NCI-H526 treated with DMSO at 0.1 percent for 48 hours (cell line): Measurements from ENCODE around the gene CELSR1.
"Not testable (repeated sequence)": the region's sequence is repeated elsewhere in the genome, so short reads cannot be mapped to it uniquely, and the experiment has no call there.

ENCODE experiments used
- DNase-seq: peaks from one replicate; lab custom pipeline; 2025; lab: John Stamatoyannopoulos, UW

CELSR1 gene

DNA sequence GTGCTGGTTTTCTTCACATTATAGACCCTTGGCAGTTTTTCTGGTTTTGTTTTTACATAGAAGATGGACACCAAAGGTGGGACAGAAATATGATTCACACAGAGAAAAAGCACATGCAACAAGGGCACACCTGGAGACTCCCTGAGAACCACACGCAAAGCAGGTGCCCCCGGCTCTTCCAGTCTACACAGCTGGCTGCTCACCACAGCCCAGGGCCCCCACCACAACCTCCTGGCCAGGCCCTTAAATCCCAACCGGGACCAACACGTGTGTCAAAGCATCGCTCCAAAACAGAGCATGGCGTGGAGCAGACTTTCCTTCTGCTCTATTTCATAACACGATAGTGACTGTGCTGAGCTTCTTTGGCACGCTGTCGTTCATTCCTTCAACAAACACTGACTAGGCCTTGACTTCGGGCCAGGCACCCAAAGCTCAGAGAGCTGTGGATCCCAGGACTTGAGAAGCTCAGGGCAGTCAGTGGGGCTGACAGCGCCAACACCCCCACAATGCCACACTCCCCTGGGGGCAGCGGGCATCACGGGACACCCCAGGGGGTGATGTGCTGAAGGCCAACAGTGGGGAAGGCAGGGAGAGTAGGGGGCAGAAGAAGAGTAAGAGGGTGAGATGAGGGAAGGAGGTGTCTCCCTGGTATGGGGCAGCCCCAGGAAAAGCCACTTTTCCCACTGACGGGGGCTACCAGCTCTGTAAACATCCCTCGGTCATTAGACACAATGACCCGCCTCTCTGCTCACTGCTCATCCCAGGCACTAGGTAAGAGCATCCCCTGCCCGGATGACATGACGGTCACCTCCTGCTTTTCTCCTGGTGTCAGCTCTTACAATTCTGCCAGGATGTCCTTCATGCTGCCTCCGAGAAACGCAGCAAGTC lies 26.0 kb downstream of the CELSR1 start:
- DNase-seq, result no peak

DNA sequence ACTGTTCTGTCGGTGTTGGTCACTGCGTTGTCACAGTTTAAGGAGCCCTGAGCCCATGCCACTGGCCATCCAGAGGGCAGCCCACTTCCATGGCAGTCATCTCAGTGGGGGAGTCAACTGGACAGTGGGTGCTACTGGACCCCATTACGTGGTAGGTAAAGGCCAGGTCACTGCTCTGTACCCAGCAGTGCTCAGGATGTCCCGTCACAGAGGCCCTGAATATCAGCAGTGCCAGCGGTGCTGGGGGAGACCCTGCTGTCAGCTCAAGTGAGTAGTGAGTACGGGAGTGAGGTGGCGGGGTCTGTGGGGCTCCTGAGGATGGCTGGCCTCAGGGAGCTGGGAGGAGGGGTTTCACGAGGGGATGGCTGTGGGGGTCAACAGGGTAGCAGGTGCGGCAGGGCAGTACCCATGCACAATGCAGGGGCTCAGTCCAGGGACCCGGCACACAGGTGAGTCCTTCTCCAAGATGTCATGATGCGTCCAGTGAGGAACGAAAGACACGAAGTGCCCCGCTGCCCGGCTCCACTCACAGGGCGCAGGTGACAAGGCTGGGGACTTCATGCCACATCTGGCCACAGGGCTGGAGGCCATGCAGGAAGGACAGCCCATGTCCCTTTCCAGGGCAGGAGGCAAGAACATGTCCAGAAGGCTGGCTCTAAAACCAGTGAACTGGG lies 27.9 kb downstream of the CELSR1 start:
- no peak for DNase-seq

DNA sequence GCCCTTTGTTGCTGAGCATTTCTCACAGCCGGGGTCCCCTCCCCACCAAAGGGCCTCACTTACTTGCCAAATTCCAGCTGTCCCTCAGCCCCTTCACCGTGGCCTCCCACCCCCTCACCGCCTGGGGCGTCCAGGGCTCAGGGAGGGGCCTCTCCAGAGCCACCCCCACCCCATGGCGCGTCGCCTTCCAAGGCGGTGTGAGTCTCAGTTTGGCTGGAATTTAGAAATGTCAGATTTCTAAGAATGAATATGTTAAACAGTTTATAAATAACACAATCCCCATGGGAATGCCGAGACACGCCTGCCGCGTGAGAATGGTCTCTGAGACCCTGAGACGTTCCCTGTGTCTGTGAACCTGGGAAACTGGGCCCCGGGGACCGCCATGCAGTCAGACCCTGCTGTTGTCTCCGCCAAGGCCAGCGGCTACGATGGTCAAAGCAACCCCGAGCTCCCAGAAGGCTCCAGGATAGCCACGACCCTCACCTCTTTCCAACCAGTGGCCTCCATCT lies 28.9 kb downstream of the CELSR1 start:
- DNase-seq, result no peak

DNA sequence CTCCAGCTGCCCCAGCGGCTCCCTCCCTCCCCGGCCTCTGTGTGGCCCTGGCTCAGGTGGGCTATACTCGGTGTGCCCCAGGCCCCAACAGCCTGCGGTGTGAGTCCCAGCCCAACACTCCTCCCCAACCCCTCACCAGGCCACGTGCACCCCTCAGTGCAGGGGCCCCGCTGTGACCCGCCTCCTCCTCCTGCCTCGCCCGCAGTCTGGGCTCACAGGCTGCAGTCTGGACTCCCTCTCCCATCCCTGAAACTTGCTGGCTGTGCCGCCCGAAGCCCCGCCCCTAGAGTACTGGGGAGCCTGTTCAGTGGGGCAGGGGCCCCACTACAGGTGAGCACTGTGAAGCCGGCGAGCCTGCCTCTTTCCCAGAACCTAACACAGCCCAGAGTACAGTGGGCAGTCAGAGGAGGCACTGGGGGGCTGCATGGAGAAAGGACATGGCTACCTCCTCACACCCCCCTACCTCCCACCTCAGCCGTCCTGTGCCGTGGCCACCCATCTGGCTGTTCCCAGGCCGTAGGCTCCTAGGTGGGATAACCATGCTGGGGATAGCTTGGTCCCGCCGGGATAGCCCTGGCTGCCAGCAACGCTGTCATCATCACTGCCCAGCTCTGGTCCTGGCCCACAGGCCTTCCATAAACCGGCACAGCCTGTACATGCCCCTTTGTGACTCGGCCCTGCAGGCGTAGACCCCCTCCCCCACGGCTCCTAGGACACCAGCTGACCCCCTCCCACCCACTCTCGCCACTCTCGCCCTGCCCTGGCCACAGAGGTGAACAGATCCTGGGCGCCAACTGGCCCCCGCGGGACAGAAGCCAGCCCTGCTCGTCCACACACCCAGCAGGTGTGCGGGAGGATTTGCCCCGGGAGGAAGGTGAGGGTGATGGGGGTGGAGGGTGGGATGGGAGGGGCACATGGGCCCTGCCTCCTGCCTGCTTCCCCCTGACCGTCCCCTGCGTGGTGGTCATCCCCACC lies 29.7 kb downstream of the CELSR1 start:
- no peak for DNase-seq

DNA sequence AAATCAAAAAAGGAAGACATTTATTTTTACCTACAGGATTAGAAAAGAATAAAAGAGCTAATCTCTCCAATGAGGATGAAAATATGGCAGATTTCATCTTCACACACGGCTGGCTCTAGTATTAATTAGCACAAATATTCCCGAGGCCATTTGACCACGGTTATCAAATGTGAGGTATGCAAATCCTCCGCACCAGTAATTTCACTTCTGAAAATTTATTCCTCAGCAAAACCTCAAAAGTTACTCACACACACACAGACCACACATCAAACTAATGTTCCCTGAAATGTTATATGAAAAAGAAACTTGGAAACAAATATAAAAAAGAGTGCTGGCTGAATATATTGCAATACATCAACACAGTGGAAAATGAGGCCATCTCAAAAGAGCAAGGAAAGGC lies 32.8 kb downstream of the CELSR1 start:
- peak; percentile 14 for DNase-seq

DNA sequence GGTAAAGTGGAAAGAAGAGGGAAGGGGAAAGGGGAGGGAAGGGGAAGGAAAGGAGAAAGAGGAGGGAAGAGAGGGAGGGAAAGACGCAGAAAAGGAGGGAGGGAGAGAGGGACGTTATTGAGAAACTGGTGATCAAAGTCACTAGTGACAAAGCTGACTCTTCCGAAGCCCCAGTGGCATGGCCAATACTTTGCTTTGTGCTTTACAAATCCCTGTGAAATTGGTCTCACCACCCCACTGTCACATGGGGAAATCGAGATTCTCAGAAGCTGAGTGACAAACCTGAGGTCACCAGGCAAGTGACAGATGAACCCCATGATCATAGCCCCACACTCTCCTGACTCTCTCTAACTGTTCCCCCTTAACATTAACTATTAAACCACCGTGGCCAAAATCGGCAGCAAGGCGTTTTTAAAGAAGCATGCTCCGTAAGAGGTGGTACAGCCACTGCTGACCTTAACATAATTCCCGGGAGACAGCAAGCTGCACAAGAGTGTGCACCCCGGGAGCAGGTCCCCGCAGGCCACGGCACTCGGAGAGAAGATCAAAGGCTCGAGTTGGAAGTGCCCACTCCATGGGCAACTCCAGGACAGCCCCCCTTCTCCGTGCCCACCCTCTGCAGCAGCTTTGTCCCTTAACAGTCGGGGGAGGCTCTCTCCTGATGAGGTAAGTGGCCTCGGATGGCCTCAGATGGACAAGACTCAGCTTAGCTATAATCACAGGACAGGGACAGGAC lies 34.8 kb downstream of the CELSR1 start:
- DNase-seq, result no peak

DNA sequence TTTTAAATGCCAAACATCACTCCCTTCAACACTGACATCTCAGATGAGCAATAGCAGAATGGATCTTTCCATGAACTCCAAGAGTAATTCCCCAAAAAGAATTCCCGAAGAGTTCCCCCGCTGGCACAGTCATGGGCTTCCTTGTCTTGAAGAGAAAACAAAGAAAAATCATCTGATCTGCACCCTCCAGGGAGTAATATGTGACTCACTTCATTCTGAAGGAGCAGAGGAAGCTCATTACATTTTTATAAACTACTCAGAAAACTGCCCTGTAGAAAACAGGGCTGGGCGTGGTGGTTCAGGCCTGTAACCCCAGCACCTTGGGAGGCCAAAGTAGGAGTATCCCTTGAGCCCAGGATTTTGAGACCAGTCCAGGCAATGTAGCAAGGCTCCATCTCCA lies 35.7 kb downstream of the CELSR1 start:
- no peak for DNase-seq

DNA sequence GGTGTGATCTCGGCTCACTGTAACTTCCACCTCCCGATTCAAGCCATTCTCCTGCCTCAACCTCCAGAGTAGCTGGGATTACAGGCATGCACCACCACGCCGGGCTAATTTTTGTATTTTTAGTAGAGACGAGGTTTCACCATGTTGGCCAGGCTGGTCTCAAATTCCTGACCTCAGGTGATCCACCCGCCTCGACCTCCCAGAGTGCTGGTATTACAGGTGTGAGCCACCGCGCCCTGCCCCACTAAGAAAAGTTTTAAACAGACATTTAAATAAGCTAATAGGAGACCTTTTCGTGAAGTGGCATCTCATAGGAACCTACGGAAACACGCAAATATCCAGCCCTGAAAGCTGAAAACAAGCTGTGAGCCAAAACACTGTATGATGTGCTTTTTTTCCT lies 36.2 kb downstream of the CELSR1 start:
- not testable (repeated sequence) for DNase-seq

DNA sequence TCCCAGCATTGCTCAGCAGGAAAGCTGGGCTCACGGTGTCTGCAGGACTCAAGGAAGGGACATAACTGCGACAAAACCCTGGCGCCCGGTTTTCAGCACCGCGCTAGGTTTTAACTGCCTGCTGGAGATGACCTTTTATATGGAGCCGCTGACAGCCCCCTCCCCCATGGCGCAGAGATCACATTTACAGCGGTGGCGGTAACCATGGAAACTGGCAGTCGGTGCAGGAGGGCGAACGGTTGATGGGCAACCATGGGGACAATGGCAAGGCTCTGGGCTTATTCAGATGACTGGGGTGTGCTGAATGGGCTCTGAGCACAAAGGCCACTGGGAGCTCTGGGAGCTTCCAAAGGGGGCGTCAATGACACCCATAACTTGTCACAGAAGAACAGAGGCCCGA lies 37.2 kb downstream of the CELSR1 start:
- DNase-seq, result no peak

DNA sequence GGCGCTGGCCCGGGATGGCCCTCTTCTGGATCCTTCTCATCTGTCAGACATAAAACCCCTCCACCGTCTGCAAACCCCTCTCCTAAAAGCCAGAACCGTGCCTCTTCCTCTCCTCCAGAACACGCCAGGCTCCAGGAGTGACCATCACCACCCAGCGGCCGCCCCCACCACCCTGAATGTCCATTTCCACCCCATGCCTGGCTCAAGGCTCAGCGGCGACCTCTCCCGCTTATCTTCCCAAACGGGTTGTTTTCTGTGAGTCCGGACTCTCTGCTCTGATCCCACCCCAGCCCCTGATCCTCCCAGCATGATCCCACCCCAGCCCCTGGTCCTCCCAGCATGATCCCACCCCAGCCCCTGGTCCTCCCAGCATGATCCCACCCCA lies 37.6 kb downstream of the CELSR1 start:
- no peak for DNase-seq

DNA sequence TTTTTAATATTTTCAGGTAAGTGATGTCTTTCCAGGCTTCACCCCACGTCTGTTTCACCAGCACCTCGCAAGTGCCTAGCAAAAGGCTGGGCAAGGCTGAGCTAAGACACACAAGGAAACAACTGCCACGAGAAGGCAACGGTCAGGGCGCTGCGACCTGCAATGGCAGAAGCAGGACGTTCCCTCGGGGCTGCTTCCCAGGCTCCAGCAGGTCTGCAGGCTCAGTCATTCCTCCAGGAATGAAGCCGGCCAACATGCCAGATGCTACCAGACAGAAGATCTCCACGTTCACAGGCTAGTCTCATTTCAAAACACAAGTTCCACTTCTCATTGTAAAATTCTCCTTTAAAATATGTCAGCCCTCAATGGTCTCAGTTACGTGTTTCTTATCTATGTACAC lies 45.5 kb downstream of the CELSR1 start:
- no peak for DNase-seq

DNA sequence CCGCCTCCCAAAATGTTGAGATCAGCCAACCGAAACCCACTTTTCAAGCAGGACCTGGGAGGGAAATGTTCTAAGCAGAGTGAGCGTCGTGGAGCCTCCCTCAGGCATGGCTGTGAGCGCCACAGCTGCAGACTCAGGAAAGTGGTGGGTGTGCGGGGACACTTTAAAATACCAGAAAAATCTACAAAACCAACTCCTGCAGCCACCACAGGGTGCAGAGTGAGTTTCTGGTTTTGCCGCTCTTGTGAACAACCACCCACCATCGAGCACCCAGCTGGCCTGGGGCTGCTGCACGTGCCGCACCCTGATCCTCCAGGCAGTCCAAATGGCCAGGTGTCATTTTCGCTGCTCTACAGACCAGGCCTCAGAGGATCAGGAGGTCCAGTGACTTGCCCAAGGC lies 46.9 kb downstream of the CELSR1 start:
- DNase-seq, result no peak

DNA sequence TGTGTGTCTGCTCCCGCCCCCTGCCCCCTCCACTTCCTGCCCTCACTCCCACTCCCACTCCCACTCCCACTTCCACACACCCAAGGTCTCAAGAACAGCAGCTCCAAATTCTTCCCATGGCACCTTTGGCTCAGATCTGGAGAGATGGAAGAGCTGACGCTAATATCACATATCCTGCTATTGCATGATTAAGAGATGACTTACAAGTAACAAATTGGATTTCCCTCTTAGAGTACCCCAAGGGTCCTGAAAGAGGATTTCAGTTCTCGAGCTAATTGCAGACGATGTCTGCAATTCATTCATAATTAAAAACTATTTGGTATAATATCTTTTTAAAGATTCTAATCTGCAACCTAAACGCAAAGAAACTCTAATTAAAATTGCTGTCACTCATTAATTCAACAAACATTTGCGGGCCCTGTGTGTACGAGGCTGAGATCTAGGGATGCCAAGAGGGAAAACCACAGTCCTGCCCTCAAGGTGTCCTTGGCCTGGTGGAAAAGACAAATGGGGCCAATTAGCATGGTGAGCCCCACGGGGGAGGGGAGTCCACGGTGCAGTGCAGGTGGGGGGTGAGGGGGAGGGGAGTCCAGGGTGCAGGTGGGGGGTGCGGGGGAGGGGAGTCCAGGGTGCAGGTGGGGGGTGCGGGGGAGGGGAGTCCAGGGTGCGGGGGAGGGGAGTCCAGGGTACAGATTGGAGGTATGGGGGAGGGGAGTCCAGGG lies 50.3 kb downstream of the CELSR1 start:
- DNase-seq, result no peak

DNA sequence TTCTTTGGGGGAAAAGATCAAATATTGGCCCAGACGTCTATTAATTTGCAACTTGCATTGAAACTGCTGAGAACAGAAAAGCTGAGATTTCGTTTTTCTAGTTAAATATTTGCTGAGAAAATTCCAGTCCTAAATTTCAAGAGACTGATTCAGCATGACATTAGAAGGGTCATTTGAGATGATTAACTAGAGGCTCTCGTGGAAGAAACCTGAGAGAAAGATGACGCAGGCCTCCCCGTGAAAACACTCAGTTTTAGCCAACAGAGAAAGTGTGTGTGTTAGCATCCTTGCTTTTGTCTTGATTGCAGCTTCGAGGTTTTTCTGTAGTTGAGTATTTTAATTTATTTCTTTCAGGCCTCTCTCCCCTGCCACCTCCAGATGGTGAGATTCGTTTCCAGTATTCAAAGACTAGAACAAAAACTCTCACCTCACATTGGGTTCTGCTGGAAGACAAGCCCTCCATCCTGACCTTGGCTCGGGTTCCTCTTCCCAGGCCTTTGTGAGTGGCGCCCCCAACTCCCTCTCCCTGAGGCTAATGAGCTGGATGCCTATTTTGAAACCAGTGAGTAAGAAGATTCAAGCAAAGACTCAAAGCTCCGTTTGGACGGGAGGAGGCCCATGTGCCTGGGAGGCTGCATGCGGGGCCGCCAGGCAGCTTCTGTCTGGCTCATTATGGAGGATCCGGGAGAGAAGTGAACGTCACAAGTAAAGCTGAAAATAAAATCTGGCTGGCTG lies 52.4 kb downstream of the CELSR1 start:
- no peak for DNase-seq

DNA sequence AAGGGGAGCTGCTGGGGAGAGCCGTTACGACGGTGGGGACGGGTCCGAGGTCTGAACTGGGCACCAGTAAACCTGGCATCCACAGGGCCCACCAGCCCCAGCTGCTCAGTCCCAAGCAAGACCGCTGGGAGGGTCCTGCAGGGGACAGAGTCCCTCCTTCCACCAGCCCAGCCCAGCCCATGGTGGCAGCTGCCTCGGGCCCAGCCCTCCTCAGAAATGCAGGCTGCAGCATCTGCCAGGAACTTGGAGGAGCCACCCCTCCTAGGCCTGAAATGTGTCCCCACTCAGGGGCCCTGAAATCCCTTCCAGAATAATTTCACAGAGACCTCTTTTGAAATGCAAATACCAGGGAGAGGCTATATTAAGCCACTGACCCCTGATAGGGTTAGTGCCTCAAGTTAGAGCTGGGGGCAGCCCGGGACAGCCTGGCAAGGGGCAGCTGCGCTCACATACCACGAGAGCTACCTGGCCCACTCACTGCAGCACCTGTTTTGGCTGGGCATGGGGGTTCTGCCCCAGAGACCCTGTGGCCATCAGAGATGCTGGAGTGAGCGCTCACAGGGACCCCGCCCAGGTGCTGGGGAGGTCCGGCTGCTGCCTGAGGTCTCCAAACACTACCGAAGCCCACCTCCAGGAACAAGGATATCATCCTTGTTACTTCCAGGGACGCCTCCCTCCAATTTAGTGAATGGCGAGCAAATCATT lies 53.1 kb downstream of the CELSR1 start:
- DNase-seq, result no peak

DNA sequence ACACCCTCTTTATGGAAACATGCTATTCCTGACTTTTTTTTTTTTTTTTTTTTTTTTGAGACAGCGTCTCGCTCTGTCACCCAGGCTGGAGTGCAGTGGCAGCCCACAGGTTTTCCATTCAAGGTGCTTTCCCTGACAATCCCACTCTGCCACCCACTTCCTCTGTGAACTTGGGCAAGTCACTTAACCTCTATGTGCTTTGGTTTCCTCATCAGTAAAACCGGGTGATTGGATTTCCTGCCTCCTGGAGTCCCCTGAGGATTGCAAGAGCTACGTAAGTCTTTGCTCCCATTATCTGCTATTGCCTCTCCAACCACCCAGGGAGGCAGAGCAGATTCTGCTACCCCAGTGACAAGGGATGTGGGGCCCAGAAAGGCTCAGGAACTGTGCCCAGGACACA lies 54.1 kb downstream of the CELSR1 start:
- DNase-seq, result no peak

DNA sequence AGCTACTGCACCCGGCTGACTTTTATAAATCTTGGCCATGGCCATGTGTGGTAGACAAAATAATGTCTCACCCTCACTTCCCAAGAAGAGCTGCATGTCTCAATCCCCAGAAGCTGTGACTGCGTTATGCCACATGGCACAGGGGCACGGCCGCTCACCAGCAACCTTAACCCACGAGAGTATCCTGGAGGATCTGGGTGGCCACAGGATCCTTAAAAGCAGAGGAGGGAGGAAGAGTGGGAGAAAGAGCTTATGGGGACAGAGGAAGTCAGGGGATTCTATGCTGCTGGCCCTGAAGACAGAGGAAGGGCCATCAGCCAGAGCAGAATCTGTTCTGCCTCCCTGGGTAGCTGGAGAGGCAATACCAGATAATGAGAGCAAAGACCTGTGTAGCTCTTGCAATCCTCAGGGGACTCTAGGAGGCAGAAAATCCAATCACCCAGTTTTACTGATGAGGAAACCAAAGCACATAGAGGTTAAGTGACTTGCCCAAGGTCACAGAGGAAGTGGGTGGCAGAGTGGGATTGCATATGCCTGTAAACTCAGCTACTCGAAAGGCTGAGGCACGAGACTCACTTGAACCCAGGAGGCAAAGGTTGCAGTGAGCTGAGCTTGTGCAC lies 55.3 kb downstream of the CELSR1 start:
- no peak for DNase-seq

DNA sequence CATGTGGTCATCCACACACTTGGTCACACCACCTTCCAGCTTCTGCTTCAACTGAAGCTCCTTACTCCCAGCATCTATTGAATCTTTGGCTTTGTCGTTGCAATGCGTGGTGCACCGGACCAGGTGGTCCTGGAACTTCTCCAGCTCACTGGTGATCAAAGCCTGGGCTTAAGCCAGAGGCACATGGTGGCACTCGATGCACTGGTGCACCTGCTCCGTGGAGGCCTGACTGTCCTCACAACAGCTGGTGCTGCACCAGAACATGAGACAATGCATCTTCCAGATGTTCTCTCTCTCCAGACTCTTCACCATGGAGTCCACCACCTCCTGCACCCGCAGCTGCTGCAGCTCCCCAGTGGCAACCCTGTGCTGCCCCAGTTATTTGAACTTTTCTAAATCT lies 56.0 kb downstream of the CELSR1 start:
- DNase-seq, result no peak

DNA sequence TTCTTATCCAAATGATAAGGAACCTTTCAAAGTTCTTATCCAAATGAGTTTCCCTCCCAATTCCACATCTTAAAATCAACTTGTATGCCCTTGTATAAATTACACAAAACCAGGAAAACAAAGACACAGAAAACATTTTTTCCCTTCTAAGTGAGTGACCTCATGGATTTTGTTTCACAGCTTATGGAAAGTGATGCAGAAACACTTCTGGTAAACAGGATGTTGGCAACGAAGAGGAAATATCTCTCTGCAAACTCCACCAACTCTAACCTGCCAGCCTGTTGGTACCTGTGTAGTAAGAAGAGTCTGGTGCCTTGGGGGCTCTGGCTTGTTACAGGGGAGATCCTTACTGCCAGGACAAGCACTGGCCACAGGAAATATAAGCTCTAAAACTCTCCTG lies 57.0 kb downstream of the CELSR1 start:
- no peak for DNase-seq
